Pancreas (tissue), 10 donors: Measurements from ENCODE around the gene VAC14. TPM values are rescaled to one million over a fixed set of nuclear protein-coding genes. Genes with fewer than 3 reads are reported as not detected.

Source experiments
- ATAC-seq, 4 donors: fragments of 200-7000 bp; cut with Tn5 transposase; one replicate each; pipeline versions ENCODE4 v1.8.0 to v1.9.1; 2020; ENCODE audit warnings: mild to moderate bottlenecking in 4 of 4, moderate library complexity in 4 of 4
- DNase-seq, 6 donors: peaks; one replicate each; pipeline ENCODE4 v3.0.0-alpha.2; 2020
- FAIRE-seq: peaks from 2 replicates; lab custom pipeline; 2012; peaks lifted over from hg19 to GRCh38; lab: Jason Lieb, UNC
- H3K27ac ChIP-seq, 4 donors: fragments of 200-600 bp; sonication (generic); 1 replicate in 3 of 4; 2 replicates in 1 of 4; pipeline versions ENCODE4 v1.5.0 to v1.8.0; 2020
- H3K27me3 ChIP-seq, 4 donors: fragments of 200-600 bp; one replicate each; pipeline ENCODE4 v1.8.0; 2021
- H3K36me3 ChIP-seq, 3 donors: fragments of 200-600 bp; sonication (generic) in 1 of 3; one replicate each; pipeline versions ENCODE4 v1.5.0 to v1.8.0; 2020 to 2021
- H3K4me1 ChIP-seq, 3 donors: fragments of 200-600 bp; one replicate each; pipeline ENCODE4 v1.8.0; 2021
- H3K4me3 ChIP-seq, 4 donors: fragments of 200-600 bp; sonication (generic) in 2 of 4; one replicate each; pipeline versions ENCODE4 v1.5.0 to v1.8.0; 2020 to 2021
- H3K9me3 ChIP-seq, 4 donors: fragments of 200-600 bp; one replicate each; pipeline ENCODE4 v1.8.0; 2021
- CTCF ChIP-seq, 4 donors: fragments of 200-600 bp; sonication (generic) in 3 of 4; IDR thresholded peaks; one replicate each; pipeline versions ENCODE4 v1.5.0 to v1.8.0; 2021; ENCODE audit warnings: antibody characterized with exemption in 4 of 4
- WGBS, 2 donors: extraction: QIAGEN DNeasy Blood & Tissue Kit; methylation state at CpG; one replicate each; pipeline ENCODE4 v1.1.7; 2013; 5-methylcytosine and 5-hydroxymethylcytosine counted together
- intact Hi-C, 3 donors: fragments of 100-400 bp; cut with DNase I; formaldehyde crosslinking; loops; one replicate each; pipeline versions ENCODE4 v1.11.1 to v1.14.2; 2022
- polyA plus RNA-seq, 2 donors: library from polyadenylated mRNA; stranded (reverse); fragments of 200-250 nt; gene quantifications; one replicate each; pipeline ENCODE4 v1.2.3, GENCODE V29; 2013
- total RNA-seq, 6 donors: library from RNA; stranded (reverse); fragmentation: NEBNext Ultra II Directional in 4 of 6; extraction: Animal tissue kit (Norgen Biotek cat#: 25700) in 4 of 6; gene quantifications; one replicate each; pipeline versions ENCODE4 v1.2.1 to v1.2.4, GENCODE V29; 2021 to 2023
- donor health status: healthy with polysubstance abuse.
- donor health status: DM: no; HTN: no; CAD: no; lungs with moderate emphysema.
- donor health status: DM: no; HTN: no; CAD: no.
- donor health status: control.
- donor health status: control.
- donor health status: Bipolar disorder and iron deficiency.
- donor health status: DM: yes; HTN: yes; CAD: no.
- donor health status: DM: no; HTN: no; CAD: no.
- donor health status: DM: no; HTN: no; CAD: no.
- donor health status: DM: yes; HTN: yes; CAD: no.

The VAC14 gene
- total and polyA plus RNA-seq, 8 donors, result 9.6 to 36.3 (median 14.9) TPM

GRCh38 chr16:70725024-70725911 lies 75.7 kb downstream of the VAC14 start:
- intact Hi-C loops, result no loop called here
- Histone ChIP-seq H3K27me3 (no peaks in the 10 kb centered on the region), H3K27ac (peak overlapping the region; percentile 39 to 75 (median 68)), H3K4me3 (no peak overlapping the region), H3K9me3 (no peaks in the 10 kb centered on the region), H3K4me1 (peaks cover 0 to 3% (median 0%) of the 10 kb centered on the region in 3 donors), H3K36me3 (no peaks in the 10 kb centered on the region)
- TF ChIP-seq CTCF (IDR thresholded peaks at IDR 0.05), result no peak
- DNase-seq (no peak), FAIRE-seq (no peak), ATAC-seq (peak; percentile 18 to 81 (median 64))
- WGBS, 2 donors, result 64 to 70% methylated on average over 22 of the region's 22 CpGs

- H3K4me3 ChIP-seq, result no peak overlapping the region
- H3K27me3 ChIP-seq, result no peaks in the 10 kb centered on the region
- peaks cover 0 to 3% (median 0%) of the 10 kb centered on the region in 3 donors for H3K4me1 ChIP-seq
- no peak for TF ChIP-seq CTCF (IDR thresholded peaks at IDR 0.05)
- H3K9me3 ChIP-seq, result no peaks in the 10 kb centered on the region
- peak in 3 of 4 donors; percentile 17 to 21 (median 21) for ATAC-seq
- intact Hi-C loops, result no loop called here
- no peaks in the 10 kb centered on the region for H3K36me3 ChIP-seq
- no peak for DNase-seq
- peak overlapping the region; percentile 22 to 75 (median 68) for H3K27ac ChIP-seq
- 75 to 82% methylated on average over 15 of the region's 15 CpGs for WGBS, 2 donors
- no peak for FAIRE-seq
Measured at GRCh38 chr16:70724146-70725023, 76.6 kb downstream of the VAC14 start.

GRCh38 chr16:70723740-70724145 lies 77.2 kb downstream of the VAC14 start:
- no peak for FAIRE-seq
- Histone ChIP-seq H3K9me3 (no peaks in the 10 kb centered on the region), H3K27ac (peak overlapping the region in 2 of 4 donors; percentile 64 to 71), H3K4me1 (peaks cover 0 to 3% (median 0%) of the 10 kb centered on the region in 3 donors), H3K4me3 (no peak overlapping the region), H3K36me3 (no peaks in the 10 kb centered on the region), H3K27me3 (no peaks in the 10 kb centered on the region)
- DNase-seq, result no peak
- WGBS, 2 donors, result 83 to 86% methylated on average over 6 of the region's 6 CpGs
- no peak for TF ChIP-seq CTCF (IDR thresholded peaks at IDR 0.05)
- intact Hi-C loops, result no loop called here
- ATAC-seq, result no peak

GRCh38 chr16:70721202-70721963 lies 79.6 kb downstream of the VAC14 start:
- 94 to 97% methylated on average over 18 of the region's 18 CpGs for WGBS, 2 donors
- Histone ChIP-seq H3K9me3 (no peaks in the 10 kb centered on the region), H3K4me3 (no peak overlapping the region), H3K36me3 (no peaks in the 10 kb centered on the region), H3K27me3 (no peaks in the 10 kb centered on the region), H3K4me1 (peaks cover 0 to 3% (median 0%) of the 10 kb centered on the region in 3 donors), H3K27ac (no peak overlapping the region)
- DNase-seq (no peak), FAIRE-seq (no peak), ATAC-seq (no peak)
- intact Hi-C loops, result no loop called here
- no peak for TF ChIP-seq CTCF (IDR thresholded peaks at IDR 0.05)
